HG02840 (cell line): Measurements from ENCODE around the gene HMX1.

Experiments
- ATAC-seq: cut with Tn5 transposase; IDR thresholded peaks from one replicate; pipeline ENCODE4 v1.9.1; 2021; ENCODE audit warnings: mild to moderate bottlenecking, moderate library complexity, moderate number of reproducible peaks; ENCODE audit not compliant: unreplicated experiment, low FRiP score

HMX1 gene

DNA sequence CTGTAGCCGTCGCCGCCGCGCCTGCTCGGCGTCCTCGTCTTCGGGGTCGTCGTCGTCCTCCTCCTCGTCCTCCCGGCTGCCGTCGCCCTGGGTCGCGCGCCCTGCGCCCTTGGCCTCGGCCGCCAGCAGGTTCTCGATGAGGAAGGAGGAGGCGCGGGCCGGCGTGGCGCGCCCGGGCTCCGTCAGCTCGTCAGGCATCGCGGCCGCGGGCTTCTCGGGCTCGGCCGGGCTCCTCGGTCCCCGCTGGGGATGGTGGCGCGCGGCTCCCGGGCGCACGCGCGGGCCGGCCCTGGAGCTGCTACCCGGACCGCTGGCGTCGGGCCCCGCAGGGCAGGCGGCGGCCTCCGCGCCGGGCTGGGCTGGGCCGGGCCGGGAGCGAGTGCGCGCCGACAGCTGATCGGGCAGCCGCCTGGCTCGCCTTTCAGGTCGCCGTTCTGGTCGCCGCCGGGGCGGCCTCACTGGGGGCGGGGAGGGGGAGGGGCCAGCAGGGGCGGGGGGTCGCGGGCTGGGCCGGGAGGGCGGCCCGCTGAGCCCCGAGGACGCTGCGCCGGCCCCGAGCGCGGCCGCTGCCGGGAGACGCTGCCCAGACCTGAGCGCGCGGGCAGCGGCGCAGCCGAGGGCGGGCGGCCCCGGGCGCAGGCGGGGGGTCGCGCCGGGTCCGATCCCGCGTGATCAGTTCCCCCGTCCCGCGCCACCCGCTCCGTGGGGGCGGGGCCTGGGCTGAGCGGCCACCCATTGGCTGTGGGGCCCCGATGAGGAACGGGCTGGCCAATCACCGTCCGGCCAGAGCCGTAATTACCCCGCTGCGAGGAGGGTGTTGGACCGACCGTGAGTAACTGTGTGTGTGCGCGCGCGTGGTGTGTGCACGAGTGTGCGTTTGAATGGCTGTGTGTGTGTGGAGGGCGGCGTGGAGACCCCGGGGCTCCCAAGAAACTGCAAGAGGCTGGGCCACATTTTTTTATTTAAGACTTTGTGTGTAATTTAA, at the start of gene HMX1:
HMX1 (minus strand) TSS at position 423 of the 985 bp plus-strand sequence; CDS start at position 198, 225 bp downstream.
- ATAC-seq = no peak

DNA sequence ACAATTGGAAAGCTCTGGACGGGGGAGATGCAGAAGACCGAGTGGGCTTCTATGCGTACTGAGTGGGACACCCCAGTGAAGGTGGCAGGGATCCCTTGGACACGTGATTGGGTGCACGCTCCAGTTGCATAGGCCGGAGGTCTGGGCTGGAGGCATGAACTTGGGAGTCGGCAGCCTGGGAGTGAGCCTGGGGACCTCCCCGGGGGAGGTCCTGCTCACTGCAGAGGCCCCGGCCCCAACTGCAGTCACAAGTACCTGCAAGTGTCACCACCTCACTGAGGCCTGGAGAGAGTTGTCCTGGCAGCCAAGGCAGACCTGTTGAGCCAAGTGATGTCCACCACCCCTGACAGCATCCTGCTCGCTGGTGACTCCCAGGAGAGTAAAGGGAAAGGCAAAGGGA, 49.3 kb upstream of the HMX1 start:
- no peak for ATAC-seq

DNA sequence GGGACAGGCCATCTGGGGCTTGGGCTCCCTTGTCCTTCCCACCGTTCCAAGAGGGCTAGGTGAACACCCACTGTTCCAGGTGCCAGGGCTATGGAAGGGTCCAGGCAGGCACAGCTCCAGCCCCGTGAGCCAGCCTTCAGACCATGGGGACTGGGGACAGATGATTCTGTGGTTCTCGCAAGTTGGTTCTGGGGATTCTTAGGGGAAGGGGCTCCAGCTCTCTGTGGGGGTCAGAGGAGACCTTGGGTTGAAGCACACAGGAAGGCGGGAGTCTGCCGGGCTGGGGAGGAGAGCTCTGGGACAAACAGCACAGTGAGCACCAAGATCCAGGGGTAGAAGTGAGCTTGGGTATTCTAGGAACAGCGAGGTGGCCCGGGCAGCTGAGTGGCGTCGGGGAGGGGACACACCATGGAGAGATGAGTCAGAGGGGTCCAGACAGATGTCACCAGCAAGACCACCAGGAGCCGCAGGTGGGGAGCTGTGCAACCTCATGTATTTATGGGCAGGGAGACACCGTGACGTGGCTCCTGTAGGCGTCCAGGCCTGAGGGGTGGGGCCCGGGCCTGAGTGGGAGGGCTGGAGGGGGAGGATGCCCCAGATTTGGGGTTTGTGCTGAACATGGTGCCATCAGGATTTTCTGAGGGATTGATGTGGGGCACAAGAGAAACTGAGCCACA, 48.8 kb upstream of the HMX1 start:
- no peak for ATAC-seq

DNA sequence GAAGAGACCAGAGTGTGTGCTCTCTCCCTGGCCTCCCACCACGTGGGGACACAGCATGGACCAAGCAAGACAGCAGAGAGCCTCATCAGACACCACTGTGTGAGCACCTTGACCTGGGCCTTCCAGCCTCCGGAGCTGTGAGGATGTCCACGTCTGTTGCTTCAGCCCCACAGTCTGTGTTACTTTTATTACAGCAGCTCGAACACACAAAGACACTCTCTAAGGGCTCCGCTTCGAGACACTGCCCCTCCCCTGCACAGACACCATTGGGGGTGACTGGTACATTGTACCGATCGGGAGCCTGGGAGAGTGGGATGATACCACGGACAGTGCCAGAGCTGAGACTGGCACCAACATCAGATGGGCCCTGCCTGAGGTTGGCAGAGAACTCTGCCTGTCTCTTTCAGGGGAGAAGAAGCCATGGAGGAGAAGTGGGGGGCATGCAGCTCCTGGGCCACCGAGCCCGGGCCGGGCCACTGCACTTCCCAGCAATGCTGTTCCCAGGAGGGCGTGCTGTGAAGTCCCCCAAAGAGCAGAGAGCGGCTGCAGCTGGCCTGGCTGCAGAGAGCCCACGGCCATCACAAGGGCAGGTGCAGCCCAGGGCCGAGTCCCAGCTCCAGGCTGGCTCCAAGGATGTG, 48.1 kb upstream of the HMX1 start:
- ATAC-seq = no peak

DNA sequence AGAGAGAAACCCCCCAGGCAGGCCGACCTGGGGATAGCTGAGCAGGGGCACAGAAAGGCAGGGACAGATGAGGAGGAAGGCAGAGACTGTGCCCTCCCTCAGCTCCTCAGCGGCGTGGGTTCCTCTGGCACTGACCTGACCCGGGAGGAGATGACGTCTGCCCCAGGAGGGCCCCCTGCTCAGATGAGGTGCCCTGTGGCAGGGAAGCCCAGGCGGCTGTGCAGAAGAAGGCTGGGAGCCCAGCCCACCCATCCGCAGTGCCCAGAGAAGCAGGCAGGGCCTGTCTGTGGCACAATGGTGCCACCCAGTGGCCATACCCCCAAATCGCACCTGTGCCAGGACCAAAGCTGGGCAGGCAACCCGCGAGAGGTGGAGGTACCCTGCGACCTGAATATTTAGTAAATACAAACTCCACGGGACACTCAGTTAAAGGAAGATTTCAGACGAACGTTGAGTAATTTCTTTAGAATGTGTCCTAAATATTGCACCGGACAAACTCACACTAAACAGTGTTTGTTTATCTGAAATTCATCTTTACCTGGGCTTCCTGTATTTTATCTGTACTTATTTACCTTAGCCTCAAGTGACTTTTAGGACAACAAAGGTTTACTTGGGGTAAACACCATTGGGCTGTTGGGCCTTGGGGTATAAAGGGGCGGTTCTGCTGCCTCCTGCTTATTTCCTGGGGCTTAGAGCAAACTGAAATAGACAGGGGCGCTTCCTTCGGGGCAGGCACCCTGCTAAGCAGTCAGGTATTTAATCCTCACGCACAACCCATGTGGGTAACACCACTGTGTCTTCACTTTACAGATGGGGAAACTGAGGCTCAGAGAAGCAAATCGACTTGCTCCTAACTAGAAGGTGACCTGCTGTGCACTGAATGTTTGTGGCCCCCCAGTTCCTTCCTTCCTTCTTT, 46.5 kb upstream of the HMX1 start:
- ATAC-seq = no peak

DNA sequence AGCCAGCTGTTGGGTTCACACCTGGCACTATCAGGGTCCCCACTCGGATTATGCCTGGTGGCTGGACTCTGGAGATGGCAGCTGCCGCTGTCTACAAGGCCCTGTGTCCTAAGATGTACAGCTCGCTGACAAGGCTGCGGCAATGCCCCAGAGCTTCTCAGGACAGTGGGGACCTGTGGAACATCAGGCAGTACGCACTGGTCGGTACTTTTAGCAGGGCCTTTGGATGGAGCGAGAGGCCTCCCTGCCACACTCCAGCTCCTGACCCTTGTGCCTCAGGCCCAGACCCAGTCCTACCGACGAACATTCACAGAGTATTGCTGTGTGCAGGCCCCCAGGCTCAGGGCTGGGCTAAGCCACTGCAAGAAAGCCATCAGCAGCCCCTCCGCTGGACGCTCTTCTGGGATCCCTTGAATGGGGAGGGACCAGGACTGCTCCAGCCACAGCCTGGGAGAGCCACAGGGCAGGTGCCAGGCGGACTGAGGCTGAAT, 45.7 kb upstream of the HMX1 start:
- no peak for ATAC-seq

DNA sequence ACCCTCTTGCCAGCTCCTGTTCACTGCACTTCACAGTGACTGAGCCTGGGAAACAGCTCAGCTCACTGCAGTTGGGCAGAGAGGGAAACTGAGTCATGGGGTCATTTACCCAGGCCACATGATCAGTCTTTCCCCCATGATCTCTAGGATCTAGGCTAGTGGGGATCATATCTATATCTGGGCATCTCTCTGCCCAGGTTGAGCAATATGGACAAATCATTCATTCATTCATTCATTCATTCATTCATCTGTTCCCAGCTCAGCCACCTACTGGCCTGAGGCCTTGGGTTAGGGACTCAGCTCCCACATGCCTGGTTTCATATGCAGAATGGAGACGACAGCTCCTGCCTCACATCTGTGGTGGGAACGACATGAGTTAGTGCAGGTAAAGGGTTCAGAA, 45.3 kb upstream of the HMX1 start:
- ATAC-seq = no peak

DNA sequence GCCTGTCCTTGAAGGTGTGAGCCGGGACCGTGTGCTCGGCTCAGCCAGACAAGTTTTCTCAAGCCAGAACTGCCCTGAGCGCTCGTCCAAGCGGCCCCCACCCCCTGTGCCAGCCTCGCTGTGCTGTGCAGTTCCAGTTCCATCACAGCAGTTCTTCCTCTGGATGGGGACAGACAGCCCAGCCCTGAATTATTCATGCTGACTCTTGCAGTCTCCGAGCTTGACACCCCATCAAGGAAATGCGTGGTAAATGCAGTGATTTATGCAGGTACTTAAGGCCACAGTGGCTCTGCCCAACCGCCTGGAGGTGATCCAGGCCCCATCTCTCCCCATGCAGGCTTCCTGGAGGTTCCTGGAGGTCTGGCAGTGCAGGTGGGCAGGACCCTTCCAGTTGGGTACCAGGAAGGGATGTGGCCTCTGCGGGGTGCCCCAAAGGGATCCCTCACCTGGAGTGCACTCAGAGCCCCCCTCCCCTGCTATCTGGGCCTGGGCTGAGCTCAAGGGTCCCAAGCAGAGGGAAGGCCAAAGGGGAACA, 44.8 kb upstream of the HMX1 start:
- no peak for ATAC-seq

DNA sequence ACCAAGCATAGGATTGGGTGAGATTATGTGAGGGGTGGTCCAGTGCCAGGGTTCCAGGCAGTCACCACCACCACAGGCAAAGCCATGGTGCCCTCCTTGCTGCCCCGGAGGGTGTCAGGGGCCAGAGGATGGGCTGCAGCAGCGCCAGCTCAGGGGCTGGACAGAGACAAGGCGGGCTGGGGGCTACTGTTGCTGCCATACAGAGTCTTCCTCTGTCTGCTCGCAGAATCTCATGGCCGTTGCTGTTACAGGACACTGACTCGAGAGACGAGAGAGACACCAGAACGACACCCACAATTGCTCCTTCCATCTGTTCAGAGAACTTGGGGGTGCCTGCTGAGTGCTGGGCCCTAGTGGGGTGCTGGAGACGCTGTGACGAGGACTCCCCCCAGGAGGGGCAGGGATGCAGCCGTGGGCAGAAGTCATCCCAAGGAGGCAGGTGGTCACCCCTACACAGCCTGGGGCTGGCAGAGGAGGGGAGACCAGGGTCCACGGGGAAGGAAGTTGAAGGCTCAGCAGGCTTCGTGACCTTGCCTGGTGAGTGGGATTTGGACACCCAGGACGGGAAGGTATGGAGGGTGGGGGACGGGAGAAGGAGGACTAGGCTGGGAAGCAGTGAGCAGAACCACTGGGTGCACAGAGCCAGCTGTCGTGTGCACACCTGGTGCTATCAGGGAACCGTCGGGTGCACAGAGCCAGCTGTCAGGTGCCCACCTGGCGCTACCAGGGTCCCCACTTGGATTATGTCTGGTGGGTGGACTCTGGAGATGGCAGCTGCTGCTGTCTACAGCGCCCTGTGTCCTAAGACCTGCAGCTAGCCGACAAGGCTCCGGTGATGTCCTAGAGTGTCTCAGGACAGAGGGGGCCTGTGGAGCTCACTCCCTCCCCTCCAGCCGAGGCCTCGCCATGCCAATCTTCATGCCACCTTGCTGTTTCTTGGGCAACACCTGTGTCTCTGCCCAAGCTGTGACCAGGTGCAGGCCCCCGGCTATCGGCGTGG, 43.9 kb upstream of the HMX1 start:
- no peak for ATAC-seq

DNA sequence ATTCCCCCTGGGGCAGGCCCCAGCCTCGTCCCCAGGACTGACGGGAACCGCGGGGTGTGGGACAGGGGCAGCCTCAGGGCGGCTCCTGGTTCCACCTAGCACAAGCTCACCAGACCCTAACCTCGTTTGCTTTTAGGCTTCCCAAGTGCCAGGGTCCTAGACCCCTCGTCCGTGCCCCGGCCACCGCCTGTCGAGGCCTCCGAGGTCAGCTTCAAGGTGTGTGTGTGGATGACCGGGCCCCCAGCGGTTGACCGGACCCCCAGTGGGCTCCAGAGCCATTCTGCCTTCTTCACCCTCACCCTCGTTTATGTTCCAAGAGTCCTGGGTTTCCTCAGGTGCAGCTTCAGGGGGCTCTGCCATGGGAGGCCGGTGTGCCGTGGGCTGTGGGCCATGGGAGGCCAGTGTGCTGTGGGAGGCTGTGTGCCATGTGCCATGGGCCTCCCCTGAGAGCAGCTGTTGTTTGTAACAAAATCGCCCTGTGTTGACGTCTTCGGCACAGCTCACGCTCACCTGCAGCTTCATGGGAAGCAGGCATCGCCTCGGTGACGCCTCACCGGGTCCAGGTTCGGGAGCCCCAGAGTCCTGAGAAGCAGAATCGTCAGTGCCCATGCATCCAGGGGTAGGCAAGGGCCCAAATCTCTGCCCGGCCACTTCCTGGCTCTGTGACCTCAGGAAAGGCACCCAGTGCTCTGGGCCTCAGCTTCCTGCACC, 43.0 kb upstream of the HMX1 start:
- no peak for ATAC-seq

DNA sequence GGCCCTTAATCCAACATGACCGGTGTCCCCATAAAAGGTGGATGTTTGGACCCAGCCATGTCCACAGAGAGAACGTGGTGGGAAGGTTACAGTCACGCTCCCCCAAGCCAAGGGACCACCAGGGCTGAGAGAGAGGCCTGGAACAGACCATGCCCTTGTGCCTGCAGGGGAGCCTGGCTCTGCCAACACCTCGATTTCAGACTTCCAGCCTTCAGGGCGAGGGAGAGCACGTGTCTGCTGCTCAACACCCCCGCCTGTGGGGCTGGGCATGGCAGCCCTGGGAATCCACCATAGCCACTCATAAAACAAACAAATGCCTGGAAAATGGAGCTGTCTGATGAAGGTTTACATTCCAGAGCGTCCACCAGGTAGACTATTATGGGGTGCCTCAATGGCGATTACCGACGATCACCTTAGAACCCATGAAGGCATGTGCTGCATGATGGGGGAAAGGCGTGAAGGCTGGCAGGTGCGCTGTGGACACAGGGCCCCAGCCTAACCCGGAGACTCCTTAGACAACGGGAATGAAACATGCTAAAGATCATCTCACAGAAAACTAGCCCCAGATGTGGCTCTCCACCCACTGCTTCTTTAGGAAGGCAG, 42.3 kb upstream of the HMX1 start:
- no peak for ATAC-seq

DNA sequence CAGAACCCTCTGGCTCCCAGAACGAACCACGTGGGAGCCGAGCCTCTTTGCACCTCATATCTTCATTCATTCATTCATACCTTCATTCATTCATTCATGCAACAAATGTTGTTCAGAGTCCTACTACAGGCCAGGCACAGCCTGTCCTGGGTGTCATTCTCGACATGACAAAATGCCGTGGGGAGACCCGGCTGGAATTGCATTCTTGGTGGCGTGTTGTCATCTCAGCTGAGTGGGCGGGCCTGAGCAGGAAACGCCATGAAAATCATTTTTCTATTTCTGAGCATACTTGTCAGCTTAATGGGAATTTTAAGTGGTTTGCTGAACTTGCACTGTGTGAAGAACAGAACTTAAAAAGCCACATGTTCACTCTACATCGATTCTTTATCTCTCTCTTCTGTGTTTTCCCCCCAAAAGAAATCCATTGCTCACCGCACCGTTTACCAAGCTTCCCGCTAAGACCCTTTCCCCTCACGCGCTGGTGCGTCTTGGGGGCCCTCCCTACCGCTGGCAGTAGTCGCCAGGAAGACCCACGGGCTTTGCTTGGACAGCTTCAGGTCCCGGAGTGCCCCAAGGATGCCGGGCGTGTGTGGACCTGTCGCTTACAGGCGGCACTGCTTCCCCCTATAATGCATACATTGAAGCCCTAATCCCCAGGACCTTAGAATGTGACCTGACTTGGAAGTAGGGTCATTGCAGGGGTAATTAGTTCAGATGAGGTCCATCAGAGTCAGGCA, 41.6 kb upstream of the HMX1 start:
- ATAC-seq = no peak

DNA sequence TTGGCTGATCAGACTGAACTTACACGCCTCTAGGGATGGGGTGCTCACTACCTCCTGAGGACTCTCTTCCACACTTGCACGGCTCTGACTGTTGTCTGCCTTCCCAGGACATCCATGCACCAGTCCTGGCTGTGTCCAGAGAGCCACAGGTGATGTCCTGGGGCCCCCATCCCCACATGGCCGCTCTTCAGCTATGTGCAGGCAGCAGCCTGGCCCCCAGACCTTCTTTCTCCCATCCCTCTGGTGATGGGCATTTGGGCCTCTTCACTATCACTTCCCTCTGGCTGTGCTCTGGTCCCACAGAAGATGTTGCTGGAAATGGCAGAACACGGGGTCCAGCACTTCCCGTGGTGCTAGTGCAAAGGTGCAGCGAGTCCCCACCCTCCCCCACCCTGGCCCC, 40.9 kb upstream of the HMX1 start:
- ATAC-seq = no peak

DNA sequence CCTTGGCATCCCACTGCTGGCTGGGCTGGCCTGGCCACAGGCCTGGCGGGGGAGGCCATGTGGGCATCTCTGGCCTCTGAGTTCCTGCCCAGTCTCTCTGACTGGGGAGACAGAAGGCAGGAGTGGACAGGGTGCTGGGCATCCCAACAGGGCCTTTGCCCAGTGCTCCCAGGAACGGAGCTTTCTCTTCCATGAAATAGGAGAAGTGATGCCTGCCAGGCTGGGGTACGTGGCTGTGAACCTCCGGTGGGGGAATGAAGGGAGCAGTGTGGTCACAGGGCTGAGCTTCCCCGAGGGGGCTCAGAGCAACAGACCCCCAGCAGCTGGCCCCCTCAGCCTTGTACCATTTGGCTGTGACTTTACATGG, 40.4 kb upstream of the HMX1 start:
- no peak for ATAC-seq

DNA sequence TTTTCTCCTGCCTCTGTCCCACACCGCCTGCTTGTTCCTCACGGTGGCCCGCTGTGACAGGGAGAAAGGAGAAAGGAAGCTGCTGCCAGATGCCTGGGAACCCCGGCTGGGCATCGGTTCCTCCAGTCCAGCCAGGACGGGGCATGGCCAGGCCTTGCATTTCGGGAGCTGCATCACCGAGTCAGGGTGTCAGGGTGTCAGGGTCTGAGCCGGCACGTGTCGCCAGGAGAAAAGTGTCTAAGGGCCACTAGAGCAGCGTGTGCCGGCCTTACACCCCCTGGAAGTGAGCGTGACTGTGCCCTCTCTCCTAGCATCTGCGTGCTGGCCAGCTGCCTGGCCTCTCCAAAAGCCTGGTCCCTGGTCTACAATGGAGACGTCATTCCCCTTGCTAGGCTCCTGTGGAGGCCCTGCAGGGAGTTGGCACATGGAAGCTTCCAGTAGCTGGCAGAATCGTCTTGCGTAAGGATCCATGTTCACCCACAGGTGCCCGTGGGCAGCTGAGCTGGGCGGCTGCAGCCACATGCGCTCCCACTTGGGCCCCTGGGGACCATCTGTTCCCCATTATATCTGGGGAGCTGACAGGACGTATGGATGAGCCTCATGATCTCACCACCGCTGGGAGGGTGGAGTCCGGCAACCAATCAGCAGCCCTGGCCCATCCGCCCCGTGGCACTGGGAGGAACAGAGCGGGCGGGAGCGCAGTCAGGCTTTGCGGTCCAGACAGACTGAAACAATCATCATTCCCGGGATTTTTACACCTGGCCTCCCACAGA, 39.9 kb upstream of the HMX1 start:
- ATAC-seq = no peak

DNA sequence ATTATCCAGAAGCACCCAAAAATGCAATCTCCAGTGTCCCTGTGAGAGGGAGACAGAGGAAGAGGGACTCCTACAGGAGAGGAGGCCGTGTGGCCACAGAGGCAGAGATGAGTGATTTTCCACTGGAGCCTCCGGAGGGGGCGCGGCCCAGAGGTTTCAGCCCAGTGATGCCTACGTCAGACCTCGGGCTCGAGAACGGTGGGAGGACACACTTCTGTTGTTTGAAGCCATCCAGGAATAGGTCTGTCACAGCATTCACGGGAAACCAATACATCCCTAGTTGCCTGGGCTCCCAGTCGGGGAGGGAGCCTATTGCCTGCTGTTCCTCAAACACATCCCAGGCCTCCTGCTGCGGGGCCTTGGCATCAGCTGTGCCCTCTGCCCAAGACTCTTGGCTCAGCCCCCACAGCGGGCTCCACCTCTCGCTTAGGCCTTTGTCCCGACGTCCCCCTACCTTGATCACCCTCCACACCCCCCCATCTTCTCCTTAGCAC, 39.2 kb upstream of the HMX1 start:
- no peak for ATAC-seq
